ENCODE results near the gene NKAIN1. TPM values are rescaled to one million over a fixed set of nuclear protein-coding genes. Genes with fewer than 3 reads are reported as not detected.
"Not testable (repeated sequence)": the region's sequence is repeated elsewhere in the genome, so short reads cannot be mapped to it uniquely, and the experiment has no call there.

The NKAIN1 gene
- total RNA-seq = under 1 TPM in 1 of 4 donors, not detected in 3; 0.55 TPM

- TF ChIP-seq CTCF (IDR thresholded peaks at IDR 0.05) = no peak
- no peak for TF ChIP-seq POLR2A (IDR thresholded peaks at IDR 0.05)
- Histone ChIP-seq H3K36me3 (no peaks in the 10 kb centered on the region), H3K9me3 (no peaks in the 10 kb centered on the region), H3K4me3 (no peak within 1 kb of the TSS), H3K4me1 (peaks cover 0 to 4% of the 10 kb centered on the region in 2 donors), H3K27ac (no peak within 1 kb of the TSS), H3K27me3 (peaks cover 8 to 10% of the 10 kb centered on the region in 2 donors)
- intact Hi-C loops (cut with DNase I; ENCODE audit: low total_unique reads) = no loop called here
- DNase-seq = no peak
Observed at GRCh38 chr1:31239653-31240241, at the start of gene NKAIN1. Gene NKAIN1, minus strand, starts transcription at chr1:31239887. Its CDS starts 340 bp downstream, at chr1:31239547.

- Histone ChIP-seq H3K9me3 (no peaks in the 10 kb centered on the region), H3K27ac (no peak overlapping the region), H3K36me3 (no peaks in the 10 kb centered on the region), H3K4me1 (no peaks in the 10 kb centered on the region), H3K4me3 (no peak overlapping the region), H3K27me3 (no peaks in the 10 kb centered on the region)
- TF ChIP-seq POLR2A (IDR thresholded peaks at IDR 0.05) (no peak), CTCF (IDR thresholded peaks at IDR 0.05) (no peak)
- no peak for DNase-seq
- intact Hi-C loops (cut with DNase I; ENCODE audit: low total_unique reads) = no loop called here
Observed at GRCh38 chr1:31289021-31289420, 49.3 kb upstream of the NKAIN1 start.

GRCh38 chr1:31287791-31288190 is 48.1 kb upstream of the NKAIN1 start:
- intact Hi-C loops (cut with DNase I; ENCODE audit: low total_unique reads); DNase-seq; H3K27ac ChIP-seq; H3K4me3 ChIP-seq; H3K9me3 ChIP-seq; H3K27me3 ChIP-seq; H3K36me3 ChIP-seq; H3K4me1 ChIP-seq: not testable (repeated sequence)

GRCh38 chr1:31282426-31282825 is 42.7 kb upstream of the NKAIN1 start:
- DNase-seq; H3K4me1 ChIP-seq; H3K27me3 ChIP-seq; intact Hi-C loops (cut with DNase I; ENCODE audit: low total_unique reads); H3K36me3 ChIP-seq; H3K27ac ChIP-seq; H3K9me3 ChIP-seq; H3K4me3 ChIP-seq: not testable (repeated sequence)

GRCh38 chr1:31273619-31274018 is 33.9 kb upstream of the NKAIN1 start:
- Histone ChIP-seq H3K4me1 (no peaks in the 10 kb centered on the region), H3K27me3 (no peaks in the 10 kb centered on the region), H3K27ac (no peak overlapping the region), H3K9me3 (no peaks in the 10 kb centered on the region), H3K4me3 (no peak overlapping the region), H3K36me3 (no peaks in the 10 kb centered on the region)
- TF ChIP-seq CTCF (IDR thresholded peaks at IDR 0.05) (no peak), POLR2A (IDR thresholded peaks at IDR 0.05) (no peak)
- intact Hi-C loops (cut with DNase I; ENCODE audit: low total_unique reads) = no loop called here
- DNase-seq = no peak

- H3K9me3 ChIP-seq = no peaks in the 10 kb centered on the region
- H3K27ac ChIP-seq = no peak overlapping the region
- H3K4me1 ChIP-seq = no peaks in the 10 kb centered on the region
- DNase-seq = no peak
- no peaks in the 10 kb centered on the region for H3K27me3 ChIP-seq
- H3K4me3 ChIP-seq = no peak overlapping the region
- intact Hi-C loops (cut with DNase I; ENCODE audit: low total_unique reads) = no loop called here
- no peaks in the 10 kb centered on the region for H3K36me3 ChIP-seq
- no peak for TF ChIP-seq CTCF (IDR thresholded peaks at IDR 0.05)
- TF ChIP-seq POLR2A (IDR thresholded peaks at IDR 0.05) = no peak
Observed at GRCh38 chr1:31272369-31272768, 32.7 kb upstream of the NKAIN1 start.

All from uterus (tissue), 4 donors.